RWPE1 (cell line): ENCODE results near the gene SLF1.

Experiments
- CTCF ChIA-PET: fragments of 350-600 bp; sonication (Branson Sonifier 250); formaldehyde crosslinking; extraction: SDS; loops from one replicate; lab custom pipeline; 2021; lab: Yijun Ruan, JAX
- POLR2A ChIA-PET: fragments of 400-600 bp; formaldehyde crosslinking; extraction: SDS; loops from one replicate; lab custom pipeline; 2020; ENCODE audit warnings: antibody characterized with exemption; ENCODE audit not compliant: low non-redundant PET; lab: Yijun Ruan, JAX
- DNase-seq: peaks from one replicate; pipeline ENCODE4 v3.0.0; 2012; ENCODE audit warnings: low spot score
- H3K27ac ChIP-seq: fragments of 450-650 bp; 2 replicates; pipeline ENCODE4 v1.5.1; 2017
- CTCF ChIP-seq: fragments of 450-650 bp; conservative IDR thresholded peaks from 2 replicates; pipeline ENCODE4 v1.5.1; 2017; ENCODE audit warnings: low read depth, mild to moderate bottlenecking

The SLF1 gene

DNA sequence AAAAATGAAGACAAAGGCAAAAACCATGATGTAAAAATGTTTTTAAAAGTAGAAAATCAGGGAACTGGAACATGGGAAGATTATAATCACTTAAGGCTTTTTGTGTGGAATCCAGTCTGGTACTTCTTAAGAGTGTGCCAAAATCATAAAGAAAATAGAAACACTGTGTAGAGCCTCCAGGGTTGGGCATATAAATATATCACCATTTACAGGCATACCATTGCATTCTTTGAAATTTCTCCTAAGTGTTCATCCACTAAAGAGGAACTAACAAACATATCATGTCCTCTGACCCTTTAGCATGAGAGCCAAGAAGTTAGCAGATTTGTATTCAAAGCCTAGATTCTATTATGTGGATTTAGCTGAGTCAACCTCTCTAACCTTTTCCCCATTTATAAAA is 93.3 kb downstream of the SLF1 start:
- no peak for DNase-seq
- POLR2A ChIA-PET, result no interaction called here
- no peak for TF ChIP-seq CTCF
- CTCF ChIA-PET, result interaction anchor here (0.6 kb wide), 1 partner anchor 504 kb away, joined by 3 read pairs; no protein-coding TSS in a partner anchor
- no peak overlapping the region for H3K27ac ChIP-seq

- POLR2A ChIA-PET, result no interaction called here
- CTCF ChIA-PET, result interaction anchor here (0.8 to 1.3 kb wide), 3 partner anchors 18 to 135 kb away, joined by 3 to 7 read pairs (median 4); no protein-coding TSS in a partner anchor
- no peak overlapping the region for H3K27ac ChIP-seq
- no peak for TF ChIP-seq CTCF
- DNase-seq, result no peak
Measured at GRCh38 chr5:94715768-94716167, 97.3 kb downstream of the SLF1 start.

DNA sequence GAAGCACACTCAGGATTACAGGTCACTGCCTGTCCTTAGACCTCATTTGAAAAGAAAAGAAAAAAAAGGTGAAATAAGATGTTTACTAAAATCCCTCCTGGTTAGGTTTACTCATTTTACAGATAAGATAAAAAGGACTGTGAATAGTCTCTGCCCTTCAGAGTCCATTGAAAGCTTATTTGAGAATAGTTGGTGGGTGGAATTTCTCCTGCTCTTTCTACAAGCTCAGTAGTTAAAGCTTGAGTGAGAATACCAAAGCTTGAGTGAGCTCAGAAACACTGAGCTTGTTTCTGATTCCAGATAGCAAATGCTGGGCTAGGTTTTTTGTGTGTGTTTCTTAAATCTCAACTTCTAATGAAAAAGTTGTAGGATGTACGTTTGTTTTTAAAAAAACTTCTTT is 106.7 kb downstream of the SLF1 start:
- TF ChIP-seq CTCF, result no peak
- no peak for DNase-seq
- no peak overlapping the region for H3K27ac ChIP-seq
- ChIA-PET POLR2A (no interaction called here), CTCF (interaction anchor here (0.6 kb wide), 1 partner anchor 22 kb away, joined by 3 read pairs; no protein-coding TSS in a partner anchor)

- ChIA-PET POLR2A (no interaction called here), CTCF (no interaction called here)
- no peak for TF ChIP-seq CTCF
- H3K27ac ChIP-seq, result no peak overlapping the region
- no peak for DNase-seq
Measured at GRCh38 chr5:94731471-94731870, 113.0 kb downstream of the SLF1 start.

DNA sequence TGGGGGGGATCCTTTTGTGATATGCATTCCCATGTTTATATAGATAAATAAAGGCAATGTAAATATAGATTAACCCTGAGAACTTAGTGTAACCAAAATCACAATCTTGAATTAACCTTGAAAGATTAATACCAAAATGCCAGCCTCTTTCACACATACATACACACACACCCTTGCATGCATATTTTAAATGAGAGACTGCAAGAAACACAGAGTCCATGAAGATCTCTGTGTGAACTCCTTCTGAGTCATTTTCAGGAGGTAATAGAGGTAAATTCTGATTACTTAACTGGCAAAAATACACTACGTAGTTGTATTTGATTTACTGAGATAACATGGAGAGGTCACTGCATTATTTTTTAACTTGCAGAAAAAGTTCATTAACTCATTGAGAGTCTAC is 118.0 kb downstream of the SLF1 start:
- DNase-seq, result no peak
- no peak for TF ChIP-seq CTCF
- no peak overlapping the region for H3K27ac ChIP-seq
- ChIA-PET CTCF (no interaction called here), POLR2A (no interaction called here)

DNA sequence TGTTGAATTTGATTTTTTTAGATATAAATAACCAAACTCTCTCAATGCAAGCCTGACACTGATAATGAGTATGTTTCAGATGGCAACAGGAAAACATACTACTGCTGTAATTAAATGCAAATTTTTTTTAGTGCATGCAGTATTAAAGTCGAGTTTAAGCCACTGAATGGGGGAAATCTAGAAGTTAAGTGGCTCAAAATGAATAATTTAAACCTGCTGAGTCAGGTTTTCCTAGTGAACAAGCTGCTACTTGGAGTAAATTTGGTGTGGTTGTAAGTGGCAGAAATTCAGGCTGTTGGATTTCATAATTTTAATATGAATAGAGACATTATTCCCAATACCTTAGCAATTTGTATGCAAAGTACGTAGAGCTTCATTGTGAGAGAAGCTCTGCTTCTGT is 121.8 kb downstream of the SLF1 start:
- no peak for TF ChIP-seq CTCF
- no peak for DNase-seq
- POLR2A ChIA-PET, result interaction anchor here (0.6 kb wide), 1 partner anchor 205 kb away, joined by 9 read pairs; no protein-coding TSS in a partner anchor
- CTCF ChIA-PET, result no interaction called here
- no peak overlapping the region for H3K27ac ChIP-seq

DNA sequence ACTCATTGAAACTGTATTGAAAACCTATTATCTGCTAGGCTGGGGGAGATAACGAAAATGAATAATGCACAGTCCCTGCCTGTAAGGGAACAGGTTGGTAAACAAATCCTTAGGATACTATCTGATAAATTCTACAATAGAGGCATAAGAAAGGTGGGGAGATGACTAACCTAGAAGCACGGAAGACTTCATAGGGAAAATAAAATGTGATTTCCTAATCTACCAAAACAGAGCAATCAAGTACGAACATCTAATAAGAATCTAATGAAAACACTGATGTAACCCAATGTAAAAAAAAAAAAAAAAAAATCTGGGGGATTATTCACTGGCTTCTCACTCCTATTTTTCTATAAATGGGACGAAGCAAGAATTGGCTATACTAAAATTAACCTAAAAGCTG is 124.4 kb downstream of the SLF1 start:
- POLR2A ChIA-PET, result no interaction called here
- no peak for TF ChIP-seq CTCF
- CTCF ChIA-PET, result interaction anchor here (0.6 to 0.8 kb wide), 3 partner anchors 107 to 632 kb away, joined by 3 to 4 read pairs (median 3); a partner anchor contains a TSS
- no peak overlapping the region for H3K27ac ChIP-seq
- DNase-seq, result no peak
